ENCODE data around the gene SMARCC2. TPM values are rescaled to one million over a fixed set of nuclear protein-coding genes. Genes with fewer than 3 reads are reported as not detected.

The SMARCC2 gene
- total RNA-seq, 1 experiment from 2014 or later: 129 TPM

DNA sequence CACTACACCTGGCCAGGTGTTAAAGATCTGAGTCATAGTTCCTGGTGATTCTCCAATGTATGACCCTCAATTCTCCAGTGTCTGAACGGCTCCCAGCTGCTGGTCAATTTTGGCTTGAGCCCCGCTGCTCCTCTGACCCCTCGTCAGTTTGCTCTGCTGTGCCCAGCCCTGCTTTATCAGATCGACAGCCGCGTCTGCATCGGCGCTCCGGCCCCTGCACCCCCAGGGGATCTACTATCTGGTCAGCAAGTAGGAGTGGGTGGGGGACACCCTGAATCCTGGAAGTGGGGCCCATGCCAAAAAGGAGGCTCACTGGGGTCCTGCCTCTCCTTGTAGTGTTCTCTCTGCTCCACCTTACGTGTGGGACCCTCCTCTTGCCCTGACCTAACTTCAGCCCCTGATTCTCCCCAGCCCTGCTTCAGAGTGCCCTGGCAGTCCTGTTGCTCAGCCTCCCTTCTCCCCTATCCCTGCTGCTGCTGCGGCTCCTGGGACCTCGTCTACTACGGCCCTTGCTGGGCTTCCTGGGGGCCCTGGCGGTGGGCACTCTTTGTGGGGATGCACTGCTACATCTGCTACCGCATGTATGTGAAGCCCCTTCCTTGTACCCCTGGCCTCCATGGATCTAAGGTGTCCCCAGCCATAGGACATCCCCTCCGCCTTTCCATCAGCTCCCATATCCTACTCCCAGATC is 45.6 kb upstream of the SMARCC2 start:
- TF ChIP-seq, protein P1, sequence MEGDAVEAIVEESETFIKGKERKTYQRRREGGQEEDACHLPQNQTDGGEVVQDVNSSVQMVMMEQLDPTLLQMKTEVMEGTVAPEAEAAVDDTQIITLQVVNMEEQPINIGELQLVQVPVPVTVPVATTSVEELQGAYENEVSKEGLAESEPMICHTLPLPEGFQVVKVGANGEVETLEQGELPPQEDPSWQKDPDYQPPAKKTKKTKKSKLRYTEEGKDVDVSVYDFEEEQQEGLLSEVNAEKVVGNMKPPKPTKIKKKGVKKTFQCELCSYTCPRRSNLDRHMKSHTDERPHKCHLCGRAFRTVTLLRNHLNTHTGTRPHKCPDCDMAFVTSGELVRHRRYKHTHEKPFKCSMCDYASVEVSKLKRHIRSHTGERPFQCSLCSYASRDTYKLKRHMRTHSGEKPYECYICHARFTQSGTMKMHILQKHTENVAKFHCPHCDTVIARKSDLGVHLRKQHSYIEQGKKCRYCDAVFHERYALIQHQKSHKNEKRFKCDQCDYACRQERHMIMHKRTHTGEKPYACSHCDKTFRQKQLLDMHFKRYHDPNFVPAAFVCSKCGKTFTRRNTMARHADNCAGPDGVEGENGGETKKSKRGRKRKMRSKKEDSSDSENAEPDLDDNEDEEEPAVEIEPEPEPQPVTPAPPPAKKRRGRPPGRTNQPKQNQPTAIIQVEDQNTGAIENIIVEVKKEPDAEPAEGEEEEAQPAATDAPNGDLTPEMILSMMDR (IDR thresholded peaks at IDR 0.05): no peak
- no peak for TF ChIP-seq SIN3A (IDR thresholded peaks at IDR 0.05; ENCODE audit: borderline replicate concordance, insufficient read depth, low read depth, low read length)
- TF ChIP-seq TCF7L2 (IDR thresholded peaks at IDR 0.05; ENCODE audit: low read depth, low read length): no peak
- TF ChIP-seq, protein P2, sequence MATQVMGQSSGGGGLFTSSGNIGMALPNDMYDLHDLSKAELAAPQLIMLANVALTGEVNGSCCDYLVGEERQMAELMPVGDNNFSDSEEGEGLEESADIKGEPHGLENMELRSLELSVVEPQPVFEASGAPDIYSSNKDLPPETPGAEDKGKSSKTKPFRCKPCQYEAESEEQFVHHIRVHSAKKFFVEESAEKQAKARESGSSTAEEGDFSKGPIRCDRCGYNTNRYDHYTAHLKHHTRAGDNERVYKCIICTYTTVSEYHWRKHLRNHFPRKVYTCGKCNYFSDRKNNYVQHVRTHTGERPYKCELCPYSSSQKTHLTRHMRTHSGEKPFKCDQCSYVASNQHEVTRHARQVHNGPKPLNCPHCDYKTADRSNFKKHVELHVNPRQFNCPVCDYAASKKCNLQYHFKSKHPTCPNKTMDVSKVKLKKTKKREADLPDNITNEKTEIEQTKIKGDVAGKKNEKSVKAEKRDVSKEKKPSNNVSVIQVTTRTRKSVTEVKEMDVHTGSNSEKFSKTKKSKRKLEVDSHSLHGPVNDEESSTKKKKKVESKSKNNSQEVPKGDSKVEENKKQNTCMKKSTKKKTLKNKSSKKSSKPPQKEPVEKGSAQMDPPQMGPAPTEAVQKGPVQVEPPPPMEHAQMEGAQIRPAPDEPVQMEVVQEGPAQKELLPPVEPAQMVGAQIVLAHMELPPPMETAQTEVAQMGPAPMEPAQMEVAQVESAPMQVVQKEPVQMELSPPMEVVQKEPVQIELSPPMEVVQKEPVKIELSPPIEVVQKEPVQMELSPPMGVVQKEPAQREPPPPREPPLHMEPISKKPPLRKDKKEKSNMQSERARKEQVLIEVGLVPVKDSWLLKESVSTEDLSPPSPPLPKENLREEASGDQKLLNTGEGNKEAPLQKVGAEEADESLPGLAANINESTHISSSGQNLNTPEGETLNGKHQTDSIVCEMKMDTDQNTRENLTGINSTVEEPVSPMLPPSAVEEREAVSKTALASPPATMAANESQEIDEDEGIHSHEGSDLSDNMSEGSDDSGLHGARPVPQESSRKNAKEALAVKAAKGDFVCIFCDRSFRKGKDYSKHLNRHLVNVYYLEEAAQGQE (IDR thresholded peaks at IDR 0.05; ENCODE audit: insufficient read depth in 1 of 2, low read depth in 2 of 2, low read length in 1 of 2): no peak
- TF ChIP-seq POLR2AphosphoS5 (IDR thresholded peaks at IDR 0.05; ENCODE audit: low read depth, low read length): no peak
- ATAC-seq (no peak), DNase-seq (ENCODE audit: low read depth, low spot score) (no peak)
- ChIA-PET POLR2A (interaction anchor here (0.7 kb wide), 1 partner anchor 9 kb away, joined by 12 read pairs; no protein-coding TSS in a partner anchor), CTCF (interaction anchor here (1.5 kb wide), 1 partner anchor 227 kb away, joined by 4 read pairs; no protein-coding TSS in a partner anchor)
- Histone ChIP-seq H3K4me1 (ENCODE audit: control insufficient read depth, insufficient read depth, low read length) (no peaks in the 10 kb centered on the region), H3K4me3 (ENCODE audit: low read depth in 2 of 2, low read length in 2 of 2) (no peak overlapping the region), H3K9me3 (ENCODE audit: control insufficient read depth, insufficient read depth, low read depth, low read length) (no peaks in the 10 kb centered on the region), H3K36me3 (ENCODE audit: control insufficient read depth, insufficient read depth, low read length) (no peaks in the 10 kb centered on the region), H3K27me3 (ENCODE audit: control insufficient read depth, insufficient read depth, low read length) (no peaks in the 10 kb centered on the region), H3K27ac (ENCODE audit: low read length) (no peak overlapping the region)
- intact Hi-C loops (cut with micrococcal nuclease; ENCODE audit: unreplicated experiment) (no loop called here), in situ Hi-C loops (cut with HindIII; ENCODE audit: low pct_unique_long_range_greater_than_20kb, low sequenced_read_pairs) (no loop called here)
- BruUV-seq (replicated peaks): no TSS peak

DNA sequence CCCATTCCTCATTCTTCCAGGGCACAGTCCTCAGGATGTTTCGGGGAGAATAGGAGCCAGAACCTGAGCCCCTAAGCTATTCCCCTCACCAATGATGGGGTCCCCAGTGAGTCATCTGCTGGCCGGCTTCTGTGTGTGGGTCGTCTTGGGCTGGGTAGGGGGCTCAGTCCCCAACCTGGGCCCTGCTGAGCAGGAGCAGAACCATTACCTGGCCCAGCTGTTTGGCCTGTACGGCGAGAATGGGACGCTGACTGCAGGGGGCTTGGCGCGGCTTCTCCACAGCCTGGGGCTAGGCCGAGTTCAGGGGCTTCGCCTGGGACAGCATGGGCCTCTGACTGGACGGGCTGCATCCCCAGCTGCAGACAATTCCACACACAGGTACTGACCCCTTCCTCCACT is 41.9 kb upstream of the SMARCC2 start:
- in situ Hi-C loops (cut with HindIII; ENCODE audit: low pct_unique_long_range_greater_than_20kb, low sequenced_read_pairs): no loop called here
- no peaks in the 10 kb centered on the region for H3K27me3 ChIP-seq (ENCODE audit: control insufficient read depth, insufficient read depth, low read length)
- H3K27ac ChIP-seq (ENCODE audit: low read length): no peak overlapping the region
- no peaks in the 10 kb centered on the region for H3K36me3 ChIP-seq (ENCODE audit: control insufficient read depth, insufficient read depth, low read length)
- no peaks in the 10 kb centered on the region for H3K9me3 ChIP-seq (ENCODE audit: control insufficient read depth, insufficient read depth, low read depth, low read length)
- ChIA-PET POLR2A (no interaction called here), CTCF (interaction anchor here (0.5 kb wide), 2 partner anchors 49 to 234 kb away, joined by 3 to 9 read pairs; no protein-coding TSS in a partner anchor)
- H3K4me3 ChIP-seq (ENCODE audit: low read depth in 2 of 2, low read length in 2 of 2): no peak overlapping the region
- no peak for DNase-seq (ENCODE audit: low read depth, low spot score)
- no peaks in the 10 kb centered on the region for H3K4me1 ChIP-seq (ENCODE audit: control insufficient read depth, insufficient read depth, low read length)
- no TSS peak for BruUV-seq (replicated peaks)
- TF ChIP-seq, protein P2 (IDR thresholded peaks at IDR 0.05; ENCODE audit: insufficient read depth in 1 of 2, low read depth in 2 of 2, low read length in 1 of 2): no peak
- no peak for TF ChIP-seq POLR2AphosphoS5 (IDR thresholded peaks at IDR 0.05; ENCODE audit: low read depth, low read length)
- TF ChIP-seq SIN3A (IDR thresholded peaks at IDR 0.05; ENCODE audit: borderline replicate concordance, insufficient read depth, low read depth, low read length): no peak
- TF ChIP-seq, protein P1 (IDR thresholded peaks at IDR 0.05): no peak
- no peak for TF ChIP-seq TCF7L2 (IDR thresholded peaks at IDR 0.05; ENCODE audit: low read depth, low read length)
- intact Hi-C loops (cut with micrococcal nuclease; ENCODE audit: unreplicated experiment): no loop called here
- ATAC-seq: no peak; the same call in 1 of the 2 replicates

Data from Panc1 (cell line).